ENCODE results near the gene CD164L2.

DNA sequence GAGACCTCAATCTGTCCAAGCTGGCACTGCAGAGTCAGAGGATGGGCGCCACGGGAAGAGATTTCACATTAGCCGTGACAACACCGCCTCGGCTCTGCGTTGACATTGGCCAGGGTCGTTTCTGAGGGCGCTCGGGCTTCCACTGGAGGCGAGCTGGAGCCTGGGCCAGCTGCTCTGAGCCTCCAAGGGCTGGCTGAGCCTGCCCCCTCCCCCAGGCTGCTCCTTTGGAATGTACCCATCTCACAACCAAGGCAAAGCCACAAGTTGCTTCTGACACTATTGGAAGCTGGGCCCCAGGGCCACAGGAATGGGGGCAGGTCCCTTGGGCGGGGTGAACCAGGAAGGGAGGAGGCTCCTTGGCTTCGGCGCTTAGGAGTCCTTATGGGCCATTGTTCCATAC lies 21.9 kb upstream of the CD164L2 start:
- TF ChIP-seq EZH2 (IDR thresholded peaks at IDR 0.05): no peak
- TF ChIP-seq POLR2AphosphoS5 (IDR thresholded peaks at IDR 0.05; ENCODE audit: borderline replicate concordance, low read depth, low read length): no peak
